ENCODE data around the gene PLLP.
A peak's percentile ranks its signal among the peaks of the same experiment; 100 is the strongest.

The PLLP gene

DNA sequence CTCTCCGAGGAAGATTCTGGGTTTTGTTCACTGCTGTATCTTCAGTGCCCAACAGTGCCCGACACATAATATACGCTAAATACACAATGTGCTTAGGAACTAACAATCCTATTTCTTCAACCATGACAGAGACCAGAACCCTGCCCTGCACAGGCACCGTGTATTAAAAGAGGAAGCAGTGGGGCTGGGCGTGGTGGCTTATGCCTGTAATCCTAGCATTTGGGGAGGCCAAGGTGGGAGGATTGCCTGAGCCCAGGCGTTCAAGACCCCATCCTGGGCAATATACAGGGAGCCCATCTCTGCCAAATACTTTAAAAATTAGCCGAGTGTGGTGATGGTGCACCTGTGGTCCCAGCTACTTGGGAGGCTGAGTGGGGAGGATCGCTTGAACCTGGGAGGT is 20.1 kb downstream of the PLLP start:
- no peak overlapping the region for H3K27ac ChIP-seq (ENCODE audit: low read depth, low read length)
- H3K4me1 ChIP-seq (ENCODE audit: control insufficient read depth, low read depth, low read length) = peaks cover 5% of the 10 kb centered on the region
- no peak overlapping the region for H3K23ac ChIP-seq (ENCODE audit: low read length)
- DNase-seq = no peak
- H3K4me3 ChIP-seq (ENCODE audit: low read length) = no peak overlapping the region
- H3K56ac ChIP-seq (ENCODE audit: low read length) = no peak overlapping the region
- H2AK5ac ChIP-seq (ENCODE audit: low read length) = no peak overlapping the region
- no CpG with 5 or more reads among the region's 8 CpGs for WGBS (ENCODE audit: extremely low coverage, insufficient coverage, low lambda C conversion rate)
- no peak overlapping the region for H3K18ac ChIP-seq (ENCODE audit: low read length)
- no peaks in the 10 kb centered on the region for H3K79me1 ChIP-seq (ENCODE audit: low read length)
- no peak overlapping the region for H4K8ac ChIP-seq (ENCODE audit: low read depth, low read length)
- H3K79me2 ChIP-seq (ENCODE audit: control insufficient read depth, insufficient read depth, low read length) = no peaks in the 10 kb centered on the region
- H3K4me2 ChIP-seq (ENCODE audit: low read length) = no peak overlapping the region
- no peaks in the 10 kb centered on the region for H3K36me3 ChIP-seq (ENCODE audit: control insufficient read depth, insufficient read depth, low read length)
- no peak overlapping the region for H2BK5ac ChIP-seq (ENCODE audit: low read length)
- no peaks in the 10 kb centered on the region for H3K27me3 ChIP-seq (ENCODE audit: insufficient read depth, low read length, poor library complexity)
- H2BK120ac ChIP-seq (ENCODE audit: low read depth, low read length) = no peak overlapping the region
- H2BK15ac ChIP-seq (replicated peaks; ENCODE audit: low read depth) = no peak overlapping the region
- H3K9ac ChIP-seq (ENCODE audit: low read length) = no peak overlapping the region
- no peak overlapping the region for H4K5ac ChIP-seq (ENCODE audit: low read length)
- H3K4ac ChIP-seq (ENCODE audit: low read depth, low read length) = no peak overlapping the region

GRCh38 chr16:57263541-57264351 is 20.7 kb downstream of the PLLP start:
- DNase-seq = no peak
- Histone ChIP-seq H3K79me2 (ENCODE audit: control insufficient read depth, insufficient read depth, low read length) (no peaks in the 10 kb centered on the region), H2AK5ac (ENCODE audit: low read length) (no peak overlapping the region), H3K36me3 (ENCODE audit: control insufficient read depth, insufficient read depth, low read length) (no peaks in the 10 kb centered on the region), H4K5ac (ENCODE audit: low read length) (no peak overlapping the region), H3K18ac (ENCODE audit: low read length) (no peak overlapping the region), H2BK15ac (replicated peaks; ENCODE audit: low read depth) (no peak overlapping the region), H3K4ac (ENCODE audit: low read depth, low read length) (no peak overlapping the region), H3K79me1 (ENCODE audit: low read length) (no peaks in the 10 kb centered on the region), H4K8ac (ENCODE audit: low read depth, low read length) (no peak overlapping the region), H3K4me3 (ENCODE audit: low read length) (no peak overlapping the region), H2BK120ac (ENCODE audit: low read depth, low read length) (no peak overlapping the region), H3K4me1 (ENCODE audit: control insufficient read depth, low read depth, low read length) (peaks cover 5% of the 10 kb centered on the region), H3K23ac (ENCODE audit: low read length) (no peak overlapping the region), H3K4me2 (ENCODE audit: low read length) (no peak overlapping the region), H3K56ac (ENCODE audit: low read length) (no peak overlapping the region), H3K27me3 (ENCODE audit: insufficient read depth, low read length, poor library complexity) (no peaks in the 10 kb centered on the region), H2BK5ac (ENCODE audit: low read length) (no peak overlapping the region), H3K27ac (ENCODE audit: low read depth, low read length) (no peak overlapping the region), H3K9ac (ENCODE audit: low read length) (no peak overlapping the region)
- WGBS (ENCODE audit: extremely low coverage, insufficient coverage, low lambda C conversion rate) = no CpG with 5 or more reads among the region's 18 CpGs

DNA sequence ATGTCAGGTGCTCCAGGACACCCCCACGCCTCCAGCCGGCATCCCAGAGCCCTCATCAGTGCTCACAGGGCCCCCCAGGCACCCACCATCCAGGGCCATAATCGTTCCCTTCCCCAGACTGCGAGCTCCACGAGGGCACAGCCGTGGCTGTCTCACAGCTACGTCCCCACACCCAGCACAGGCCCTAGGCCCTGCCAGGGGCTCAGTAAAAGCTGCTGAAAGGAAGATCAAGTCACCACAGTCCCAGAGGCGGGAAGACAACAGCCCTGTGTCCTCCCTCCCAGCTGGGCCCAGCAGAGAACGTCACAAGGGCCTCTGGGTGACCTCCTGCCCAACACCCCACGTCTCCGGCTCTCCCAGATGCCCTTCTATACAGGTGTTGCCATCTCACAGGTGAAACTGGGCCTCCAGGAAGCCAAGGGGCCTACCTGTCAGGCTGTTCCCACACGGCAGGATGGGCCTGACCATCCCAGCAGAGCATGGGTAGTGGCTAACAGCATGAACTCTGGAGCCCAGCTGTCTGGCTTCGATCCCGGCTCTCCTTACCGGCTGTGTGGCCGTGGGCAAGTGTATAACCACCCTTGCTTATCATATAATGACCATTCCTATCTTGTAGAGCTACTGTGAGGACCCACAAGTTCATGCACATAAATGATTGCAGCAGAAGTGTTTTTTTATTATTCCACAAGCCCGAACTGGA is 21.5 kb downstream of the PLLP start:
- no peak for DNase-seq
- no peak overlapping the region for H2BK5ac ChIP-seq (ENCODE audit: low read length)
- WGBS (ENCODE audit: extremely low coverage, insufficient coverage, low lambda C conversion rate) = no CpG with 5 or more reads among the region's 17 CpGs
- no peaks in the 10 kb centered on the region for H3K79me1 ChIP-seq (ENCODE audit: low read length)
- H3K4me3 ChIP-seq (ENCODE audit: low read length) = no peak overlapping the region
- no peak overlapping the region for H3K23ac ChIP-seq (ENCODE audit: low read length)
- no peak overlapping the region for H2AK5ac ChIP-seq (ENCODE audit: low read length)
- no peak overlapping the region for H3K56ac ChIP-seq (ENCODE audit: low read length)
- no peak overlapping the region for H3K4ac ChIP-seq (ENCODE audit: low read depth, low read length)
- no peaks in the 10 kb centered on the region for H3K36me3 ChIP-seq (ENCODE audit: control insufficient read depth, insufficient read depth, low read length)
- H3K27ac ChIP-seq (ENCODE audit: low read depth, low read length) = no peak overlapping the region
- H3K9ac ChIP-seq (ENCODE audit: low read length) = no peak overlapping the region
- no peak overlapping the region for H2BK120ac ChIP-seq (ENCODE audit: low read depth, low read length)
- H3K27me3 ChIP-seq (ENCODE audit: insufficient read depth, low read length, poor library complexity) = no peaks in the 10 kb centered on the region
- no peak overlapping the region for H4K8ac ChIP-seq (ENCODE audit: low read depth, low read length)
- peaks cover 5% of the 10 kb centered on the region for H3K4me1 ChIP-seq (ENCODE audit: control insufficient read depth, low read depth, low read length)
- no peak overlapping the region for H3K18ac ChIP-seq (ENCODE audit: low read length)
- no peak overlapping the region for H4K5ac ChIP-seq (ENCODE audit: low read length)
- H2BK15ac ChIP-seq (replicated peaks; ENCODE audit: low read depth) = no peak overlapping the region
- no peaks in the 10 kb centered on the region for H3K79me2 ChIP-seq (ENCODE audit: control insufficient read depth, insufficient read depth, low read length)
- no peak overlapping the region for H3K4me2 ChIP-seq (ENCODE audit: low read length)

- Histone ChIP-seq H4K8ac (ENCODE audit: low read depth, low read length) (no peak overlapping the region), H3K4me1 (ENCODE audit: control insufficient read depth, low read depth, low read length) (peaks cover 5% of the 10 kb centered on the region), H2AK5ac (ENCODE audit: low read length) (no peak overlapping the region), H3K56ac (ENCODE audit: low read length) (no peak overlapping the region), H3K27ac (ENCODE audit: low read depth, low read length) (no peak overlapping the region), H3K79me1 (ENCODE audit: low read length) (no peaks in the 10 kb centered on the region), H3K4me3 (ENCODE audit: low read length) (no peak overlapping the region), H3K4me2 (ENCODE audit: low read length) (no peak overlapping the region), H2BK5ac (ENCODE audit: low read length) (no peak overlapping the region), H3K27me3 (ENCODE audit: insufficient read depth, low read length, poor library complexity) (no peaks in the 10 kb centered on the region), H2BK120ac (ENCODE audit: low read depth, low read length) (no peak overlapping the region), H3K18ac (ENCODE audit: low read length) (no peak overlapping the region), H3K4ac (ENCODE audit: low read depth, low read length) (no peak overlapping the region), H3K36me3 (ENCODE audit: control insufficient read depth, insufficient read depth, low read length) (no peaks in the 10 kb centered on the region), H3K79me2 (ENCODE audit: control insufficient read depth, insufficient read depth, low read length) (no peaks in the 10 kb centered on the region), H3K23ac (ENCODE audit: low read length) (no peak overlapping the region), H4K5ac (ENCODE audit: low read length) (no peak overlapping the region), H3K9ac (ENCODE audit: low read length) (no peak overlapping the region), H2BK15ac (replicated peaks; ENCODE audit: low read depth) (no peak overlapping the region)
- no peak for DNase-seq
- no CpG with 5 or more reads among the region's 9 CpGs for WGBS (ENCODE audit: extremely low coverage, insufficient coverage, low lambda C conversion rate)
These were observed 22.7 kb downstream of the PLLP start for GRCh38 chr16:57261806-57262205.

DNA sequence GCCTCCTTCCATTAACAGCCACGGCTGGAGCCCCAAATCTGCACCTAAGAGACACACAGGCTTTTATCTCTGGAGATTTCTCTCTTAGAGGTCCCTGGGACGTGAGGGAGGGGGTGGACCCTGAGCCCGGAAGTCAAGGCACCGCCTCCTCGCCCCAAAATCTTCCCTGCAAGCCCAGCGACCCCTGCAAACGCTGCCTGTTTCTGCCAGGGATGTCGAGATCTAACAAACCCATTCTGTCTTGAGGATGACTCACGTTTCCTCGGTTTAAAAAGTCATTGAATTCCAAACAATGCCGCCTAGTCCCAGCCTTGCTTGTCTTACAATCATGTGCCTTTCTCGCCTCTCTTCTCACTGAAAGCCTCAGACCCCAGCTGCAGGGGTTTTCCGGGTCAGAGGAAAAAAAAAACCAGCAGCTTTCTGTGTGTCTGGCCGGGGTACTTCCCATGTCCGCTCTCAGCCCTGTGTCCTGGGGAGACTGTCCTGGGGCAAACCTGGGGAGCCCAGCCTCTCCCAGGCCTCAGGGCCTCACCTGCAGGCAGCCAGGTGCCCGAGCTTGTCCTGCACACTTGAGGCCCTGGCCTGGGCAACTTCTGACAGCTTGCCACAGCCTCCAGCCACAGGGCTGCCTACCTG is 24.1 kb downstream of the PLLP start:
- Histone ChIP-seq H3K36me3 (ENCODE audit: control insufficient read depth, insufficient read depth, low read length) (no peaks in the 10 kb centered on the region), H4K5ac (ENCODE audit: low read length) (peak overlapping the region; percentile 13), H3K4me3 (ENCODE audit: low read length) (no peak overlapping the region), H3K4me1 (ENCODE audit: control insufficient read depth, low read depth, low read length) (peaks cover 5% of the 10 kb centered on the region), H2BK15ac (replicated peaks; ENCODE audit: low read depth) (no peak overlapping the region), H3K56ac (ENCODE audit: low read length) (peak overlapping the region; percentile 84), H3K4ac (ENCODE audit: low read depth, low read length) (no peak overlapping the region), H3K27me3 (ENCODE audit: insufficient read depth, low read length, poor library complexity) (no peaks in the 10 kb centered on the region), H3K27ac (ENCODE audit: low read depth, low read length) (peak overlapping the region; percentile 95), H2BK120ac (ENCODE audit: low read depth, low read length) (no peak overlapping the region), H3K4me2 (ENCODE audit: low read length) (no peak overlapping the region), H3K23ac (ENCODE audit: low read length) (peak overlapping the region; percentile 24), H3K18ac (ENCODE audit: low read length) (peak overlapping the region; percentile 42), H3K79me2 (ENCODE audit: control insufficient read depth, insufficient read depth, low read length) (no peaks in the 10 kb centered on the region), H2BK5ac (ENCODE audit: low read length) (peak overlapping the region; percentile 59), H3K9ac (ENCODE audit: low read length) (peak overlapping the region; percentile 1), H3K79me1 (ENCODE audit: low read length) (no peaks in the 10 kb centered on the region), H2AK5ac (ENCODE audit: low read length) (no peak overlapping the region), H4K8ac (ENCODE audit: low read depth, low read length) (no peak overlapping the region)
- peak; percentile 91 for DNase-seq
- WGBS (ENCODE audit: extremely low coverage, insufficient coverage, low lambda C conversion rate) = no CpG with 5 or more reads among the region's 16 CpGs

All from mesendoderm (in vitro differentiated cells).